Measurements from ENCODE around the gene ADD1. TPM values are rescaled to one million over a fixed set of nuclear protein-coding genes. Genes with fewer than 3 reads are reported as not detected.

ADD1 gene
- total RNA-seq, 1 experiment from 2014 or later, result 163 TPM

- H2BK12ac ChIP-seq (ENCODE audit: insufficient read length, low read depth, low read length), result no peak overlapping the region
- no peak overlapping the region for H3K4me2 ChIP-seq (ENCODE audit: insufficient read depth, insufficient read length, low read length)
- no peak overlapping the region for H3T11ph ChIP-seq (ENCODE audit: low read length)
- H3K18ac ChIP-seq (ENCODE audit: insufficient read length, low read depth, low read length), result no peak overlapping the region
- Mint-ChIP-seq H3K4me3 (no peak overlapping the region), H3K36me3 (ENCODE audit: insufficient read depth in 1 of 3, low read depth in 3 of 3) (peaks cover 0 to under 1% (median under 1%) of the 10 kb centered on the region in 3 experiments; a peak in 4 of 7 replicates), H3K4me1 (peaks cover 20 to 25% of the 10 kb centered on the region in 2 experiments), H3K9me3 (no peaks in the 10 kb centered on the region; a peak in 1 of 5 replicates), H3K27ac (no peak overlapping the region), H3K27me3 (ENCODE audit: low read depth) (no peaks in the 10 kb centered on the region)
- peaks cover 28% of the 10 kb centered on the region for H3K79me2 ChIP-seq (ENCODE audit: insufficient read depth, low read length)
- H3K9me3 ChIP-seq (ENCODE audit: control insufficient read depth, low read depth, low read length), result no peaks in the 10 kb centered on the region
- H2BK120ac ChIP-seq (ENCODE audit: low read depth, low read length, poor library complexity, severe bottlenecking), result no peak overlapping the region
- no peak overlapping the region for H2BK5ac ChIP-seq (ENCODE audit: insufficient read length, low read length)
- no peak overlapping the region for H2AFZ ChIP-seq (ENCODE audit: low read length)
- no peak overlapping the region for H2AK5ac ChIP-seq (ENCODE audit: insufficient read length, low read length)
- H3K14ac ChIP-seq (ENCODE audit: insufficient read depth, low read length), result no peak overlapping the region
- H3K27ac ChIP-seq (ENCODE audit: insufficient read length, low read depth, low read length), result no peak overlapping the region
- no peak overlapping the region for H3K9ac ChIP-seq (ENCODE audit: extremely low read depth, insufficient read length, low read length)
- H4K20me1 ChIP-seq (ENCODE audit: control insufficient read depth, insufficient read depth, insufficient read length), result no peaks in the 10 kb centered on the region
- H3K23ac ChIP-seq (ENCODE audit: insufficient read length, low read depth, low read length), result no peak overlapping the region
- no peak overlapping the region for H3K4ac ChIP-seq (ENCODE audit: low read depth, low read length)
- no peak overlapping the region for H4K5ac ChIP-seq (ENCODE audit: insufficient read length, low read depth, low read length)
- no peaks in the 10 kb centered on the region; the same call in 1 of the 2 replicates for H3K4me1 ChIP-seq (ENCODE audit: insufficient read depth, low read length)
- no CpG with 5 or more reads among the region's 2 CpGs for WGBS (ENCODE audit: extremely low coverage, insufficient read length, low lambda C conversion rate)
- H3K56ac ChIP-seq (ENCODE audit: insufficient read length, low read depth, low read length), result no peak overlapping the region
- no peak for DNase-seq
- H4K91ac ChIP-seq (ENCODE audit: insufficient read length, low read depth, low read length), result no peak overlapping the region
- H3K79me1 ChIP-seq (ENCODE audit: insufficient read depth, low read depth, low read length, poor library complexity, severe bottlenecking), result no peaks in the 10 kb centered on the region
- H3K23me2 ChIP-seq (ENCODE audit: insufficient read length, low read depth, low read length, poor library complexity, severe bottlenecking), result peaks cover 7% of the 10 kb centered on the region
- TF ChIP-seq CTCF (conservative IDR thresholded peaks at IDR 0.05), result no peak
- no peak overlapping the region for H2BK20ac ChIP-seq (ENCODE audit: low read depth, low read length, poor library complexity, severe bottlenecking)
- H3K27me3 ChIP-seq (ENCODE audit: insufficient read depth, low read length), result no peaks in the 10 kb centered on the region
- no peak overlapping the region for H4K8ac ChIP-seq (replicated peaks; ENCODE audit: insufficient read length, low read depth, low read length)
- H2BK15ac ChIP-seq (ENCODE audit: low read depth, low read length), result no peak overlapping the region
Observed at GRCh38 chr4:2848449-2848848, 4.8 kb downstream of the ADD1 start.
